Fibroblast of skin of left quadriceps (primary cell): ENCODE results near the gene SERPINH1.

Experiments used
- DNase-seq, 2 experiments: peaks; one replicate each; pipeline ENCODE4 v3.0.0-alpha.2; 2013; ENCODE audit warnings: low read depth in 2 of 2

SERPINH1 gene

DNA sequence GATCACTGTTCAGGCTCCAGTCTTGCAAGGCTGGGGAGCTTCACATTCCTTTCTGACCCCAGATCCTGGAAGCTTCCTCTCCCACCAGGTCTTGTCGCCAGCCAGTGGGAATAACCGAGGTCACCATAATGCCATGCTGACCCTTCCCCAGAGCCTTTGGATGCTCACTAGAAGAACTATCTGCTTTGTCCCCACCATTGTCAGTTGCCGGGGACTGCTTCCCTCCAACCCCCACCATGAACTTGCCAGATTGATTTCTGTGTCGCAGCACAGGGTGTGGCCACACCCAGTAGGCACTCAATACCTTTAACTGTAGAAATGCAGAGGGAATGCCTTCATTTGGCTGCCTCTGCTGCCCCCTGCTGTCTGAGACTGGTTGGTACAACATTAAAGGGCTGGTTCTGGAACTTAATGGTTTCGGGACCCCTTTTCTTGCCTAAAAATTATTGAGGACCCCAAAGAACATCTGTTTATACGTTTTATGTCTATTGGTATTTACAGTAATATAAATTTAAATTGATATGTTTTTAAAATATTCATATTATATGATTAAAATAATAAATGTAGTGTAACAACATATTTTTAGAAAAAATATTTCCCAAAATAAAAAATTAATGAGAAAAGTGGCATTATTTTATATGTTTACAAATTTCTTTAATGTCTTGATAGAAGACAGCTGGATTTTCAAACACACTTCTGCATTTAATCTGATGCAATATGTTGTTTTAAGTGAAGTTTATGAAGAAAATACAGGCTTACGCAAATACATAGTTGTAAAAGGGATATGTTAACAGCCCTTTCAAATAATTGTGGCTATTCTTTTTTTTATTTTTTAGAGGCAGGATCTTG lies 29.6 kb upstream of the SERPINH1 start:
- DNase-seq: peak; percentile 17 to 19

DNA sequence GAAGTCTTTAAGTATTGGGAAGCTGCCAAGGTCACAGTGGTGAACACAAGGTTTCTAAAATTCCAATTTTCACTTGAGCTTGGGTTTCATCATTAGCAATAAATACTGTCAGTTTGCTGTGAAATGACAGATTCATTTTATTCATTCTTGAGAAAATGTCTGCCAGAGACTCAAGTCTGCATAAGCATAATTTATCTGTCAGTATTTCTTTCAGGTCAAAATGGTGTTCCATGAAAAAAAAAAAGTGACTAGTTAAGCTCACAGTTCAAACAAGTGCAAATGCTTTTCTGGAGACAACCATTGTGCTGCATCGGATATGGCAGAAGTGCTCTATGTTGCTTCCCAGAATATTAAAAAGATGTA lies 28.2 kb upstream of the SERPINH1 start:
- DNase-seq: no peak

DNA sequence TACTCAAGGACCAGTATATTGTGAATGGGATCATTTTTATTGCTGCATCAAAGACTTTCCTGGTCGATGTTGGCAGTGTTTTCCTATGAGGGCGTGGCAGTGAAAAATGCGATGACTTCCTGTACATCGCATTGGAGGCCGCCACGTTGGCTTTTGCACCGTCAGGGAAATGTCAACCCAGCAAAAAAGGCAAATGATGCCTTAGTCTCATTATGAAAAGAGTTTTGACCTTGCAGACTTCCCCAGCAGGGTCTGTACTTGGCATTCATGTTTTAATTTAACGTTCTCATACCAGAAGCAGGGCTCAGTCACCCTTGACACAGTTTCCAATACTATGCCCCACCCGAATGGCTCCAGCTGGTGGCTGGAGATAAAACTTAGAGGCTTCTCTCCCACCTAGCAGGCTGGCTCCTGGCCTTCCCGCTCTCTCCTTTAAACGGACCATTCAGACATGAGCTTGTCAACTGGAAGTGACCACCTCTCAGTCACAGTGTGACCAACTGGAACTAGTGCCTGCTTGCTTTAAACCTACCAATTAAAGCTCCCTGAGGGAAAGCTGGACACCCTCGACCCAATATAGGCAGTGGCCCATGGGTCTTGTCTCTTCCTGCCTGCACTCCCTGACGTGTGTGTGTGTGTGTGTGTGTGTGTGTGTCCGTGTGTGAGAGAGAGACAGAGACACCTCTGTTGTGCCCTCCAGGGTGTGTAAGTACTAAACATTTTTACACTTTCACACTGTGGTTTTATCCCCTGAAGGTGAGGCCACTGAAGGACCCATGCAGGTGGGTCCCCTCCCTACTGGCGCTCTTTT lies 27.6 kb upstream of the SERPINH1 start:
- no peak for DNase-seq

DNA sequence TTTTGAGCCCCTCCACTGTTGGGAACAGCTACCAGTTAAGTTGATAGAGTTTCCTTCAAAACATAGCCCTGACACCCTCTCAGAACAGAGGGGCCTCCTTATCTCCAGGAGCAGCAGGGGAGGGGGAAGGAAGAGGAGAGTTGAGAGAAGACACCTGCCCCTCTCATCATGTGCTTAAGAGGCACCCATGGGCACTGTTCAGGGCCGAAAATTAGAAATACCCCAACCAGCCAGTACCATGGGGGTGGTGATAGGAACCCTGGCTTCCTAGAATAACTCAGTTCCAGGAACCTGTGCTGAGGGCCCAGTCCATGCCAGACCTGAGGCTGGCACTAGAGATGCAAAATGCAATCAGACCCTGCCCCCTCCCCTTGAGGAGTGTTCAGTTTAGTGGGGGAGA lies 27.0 kb upstream of the SERPINH1 start:
- no peak for DNase-seq

DNA sequence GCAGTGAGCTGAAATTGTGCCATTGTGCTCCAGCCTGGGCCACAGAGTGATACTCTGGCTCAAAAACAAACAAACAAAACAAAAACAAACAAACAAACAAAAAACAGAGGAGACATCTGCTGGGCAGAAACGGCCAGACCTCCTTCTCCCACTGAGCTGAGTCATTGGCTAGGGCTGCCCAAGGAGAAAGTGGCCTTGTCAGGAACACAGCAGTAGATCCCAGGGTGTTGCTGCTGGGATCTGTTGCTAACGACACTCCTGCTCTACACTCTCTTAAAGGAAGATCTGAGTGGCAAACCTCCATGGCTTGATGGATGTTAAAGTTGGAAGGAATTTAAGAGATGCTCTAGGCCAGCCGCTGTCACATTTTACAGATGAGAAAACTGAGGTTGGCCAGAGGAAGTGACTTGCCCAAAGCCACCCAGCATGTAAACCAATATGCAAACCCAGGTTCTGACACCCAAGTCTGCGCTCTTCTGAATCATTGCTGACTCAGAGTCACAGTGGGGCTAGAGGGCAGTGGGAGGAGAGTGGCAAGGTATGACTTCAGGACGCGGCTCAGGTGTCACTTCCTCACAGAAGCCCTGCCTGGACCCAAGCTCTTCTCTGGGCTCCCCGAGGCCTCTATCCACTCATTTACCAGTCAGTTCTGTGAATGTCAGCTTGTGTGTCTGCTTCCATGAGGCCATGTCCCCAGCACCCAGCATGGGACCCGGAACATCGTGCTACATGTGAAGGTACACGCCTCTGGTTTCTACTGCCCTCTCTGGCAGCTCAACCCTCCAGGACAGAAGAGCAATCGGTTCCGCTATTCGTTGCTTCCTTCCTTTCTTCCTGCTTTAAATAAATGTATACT lies 25.0 kb upstream of the SERPINH1 start:
- no peak for DNase-seq

DNA sequence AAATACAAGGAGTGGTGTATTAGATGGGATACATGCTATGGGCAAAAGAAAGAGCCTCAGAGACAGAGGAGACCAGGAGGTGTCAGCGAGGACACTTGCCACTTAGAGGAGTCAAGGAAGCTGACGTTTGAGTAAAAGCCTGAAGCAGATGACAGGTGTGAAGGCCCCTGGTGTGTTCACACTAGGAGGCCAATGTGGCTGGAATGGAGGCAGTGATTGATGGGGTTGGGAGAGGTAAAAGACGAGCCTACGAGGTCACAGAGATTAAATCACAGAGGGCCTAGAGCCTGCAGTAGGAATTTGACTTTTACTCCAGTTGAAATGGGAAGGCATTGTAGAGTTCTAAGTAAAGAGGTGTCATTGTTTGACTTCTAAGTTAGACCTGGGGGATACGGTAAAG lies 24.3 kb upstream of the SERPINH1 start:
- no peak for DNase-seq

DNA sequence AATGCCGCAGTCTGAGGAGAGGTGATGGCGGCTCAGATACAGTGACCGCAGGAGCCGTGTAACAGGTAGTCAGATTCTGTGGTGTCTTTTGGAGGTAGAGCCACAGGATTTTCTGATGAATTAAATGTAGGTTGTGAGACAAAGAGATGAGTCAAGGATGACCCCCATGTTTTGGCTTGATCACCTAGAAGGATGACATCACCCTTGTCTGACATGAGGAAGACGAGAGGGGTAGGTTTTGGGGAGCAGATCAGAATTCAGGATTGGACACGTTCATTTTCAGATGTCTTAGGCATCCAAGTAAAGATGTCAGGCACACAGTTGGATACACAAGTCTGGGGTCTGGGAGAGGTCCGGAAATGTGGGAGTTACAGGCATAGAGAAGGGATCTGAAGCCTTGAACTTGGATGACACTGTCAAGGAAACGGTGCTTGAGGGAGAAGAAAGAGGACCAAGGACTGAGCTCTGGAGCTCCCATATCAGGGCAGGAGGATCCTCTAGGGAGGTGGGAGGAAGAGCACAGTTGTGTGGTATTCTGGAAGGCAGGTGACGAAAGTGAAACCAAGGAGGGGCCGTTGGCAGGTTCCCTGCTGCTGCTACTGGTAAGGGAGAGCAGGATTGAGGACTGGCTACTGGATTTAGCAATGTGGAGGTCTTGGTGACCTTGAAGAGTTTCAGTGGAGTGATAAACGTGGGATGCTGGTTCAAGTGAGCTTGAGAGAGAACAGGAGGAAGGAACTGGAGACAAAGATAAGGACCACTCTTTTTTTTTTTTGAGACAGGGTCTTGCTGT lies 23.7 kb upstream of the SERPINH1 start:
- no peak for DNase-seq

DNA sequence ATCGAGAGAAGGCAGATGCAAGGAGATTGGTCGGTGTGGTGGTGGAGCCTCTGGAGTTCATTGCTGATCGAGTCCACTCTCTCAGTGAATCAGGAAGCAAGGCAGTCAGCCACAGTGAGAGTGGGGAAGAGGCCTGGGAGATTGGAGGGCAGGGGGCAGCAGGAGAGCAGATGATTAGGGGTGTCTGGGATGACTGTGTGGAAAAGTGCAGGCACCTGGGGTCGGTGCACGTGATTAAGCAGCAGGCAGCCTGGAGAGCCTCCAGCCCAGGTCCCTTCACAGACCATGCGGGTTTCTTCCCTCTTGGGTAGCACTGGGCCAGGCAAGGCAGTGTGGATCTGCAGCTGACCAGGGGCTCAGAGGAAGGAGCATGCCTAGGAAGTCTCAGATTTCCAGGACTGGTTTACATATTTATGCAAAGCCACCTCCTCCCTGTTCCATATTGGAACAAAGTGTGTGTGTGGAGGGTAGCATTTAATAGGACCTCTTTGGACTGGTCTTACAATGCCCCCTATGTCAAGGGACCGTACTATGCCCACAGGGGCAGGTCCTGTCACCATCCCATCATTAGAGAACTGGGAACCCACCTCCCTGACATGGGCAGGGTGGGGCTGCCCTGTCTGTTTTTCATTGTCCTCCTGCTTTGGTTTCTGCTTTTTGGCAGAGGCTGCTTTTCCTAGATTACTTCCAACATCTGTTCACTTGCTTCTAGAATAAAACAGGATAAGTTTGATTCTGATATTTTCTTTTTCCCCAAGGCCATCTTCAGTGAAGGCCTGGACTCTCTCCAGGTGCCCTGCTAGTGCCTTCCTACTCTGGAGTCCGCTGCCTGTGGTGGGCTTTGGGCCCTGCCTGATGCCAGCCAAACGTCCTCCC lies 22.4 kb upstream of the SERPINH1 start:
- DNase-seq: no peak

DNA sequence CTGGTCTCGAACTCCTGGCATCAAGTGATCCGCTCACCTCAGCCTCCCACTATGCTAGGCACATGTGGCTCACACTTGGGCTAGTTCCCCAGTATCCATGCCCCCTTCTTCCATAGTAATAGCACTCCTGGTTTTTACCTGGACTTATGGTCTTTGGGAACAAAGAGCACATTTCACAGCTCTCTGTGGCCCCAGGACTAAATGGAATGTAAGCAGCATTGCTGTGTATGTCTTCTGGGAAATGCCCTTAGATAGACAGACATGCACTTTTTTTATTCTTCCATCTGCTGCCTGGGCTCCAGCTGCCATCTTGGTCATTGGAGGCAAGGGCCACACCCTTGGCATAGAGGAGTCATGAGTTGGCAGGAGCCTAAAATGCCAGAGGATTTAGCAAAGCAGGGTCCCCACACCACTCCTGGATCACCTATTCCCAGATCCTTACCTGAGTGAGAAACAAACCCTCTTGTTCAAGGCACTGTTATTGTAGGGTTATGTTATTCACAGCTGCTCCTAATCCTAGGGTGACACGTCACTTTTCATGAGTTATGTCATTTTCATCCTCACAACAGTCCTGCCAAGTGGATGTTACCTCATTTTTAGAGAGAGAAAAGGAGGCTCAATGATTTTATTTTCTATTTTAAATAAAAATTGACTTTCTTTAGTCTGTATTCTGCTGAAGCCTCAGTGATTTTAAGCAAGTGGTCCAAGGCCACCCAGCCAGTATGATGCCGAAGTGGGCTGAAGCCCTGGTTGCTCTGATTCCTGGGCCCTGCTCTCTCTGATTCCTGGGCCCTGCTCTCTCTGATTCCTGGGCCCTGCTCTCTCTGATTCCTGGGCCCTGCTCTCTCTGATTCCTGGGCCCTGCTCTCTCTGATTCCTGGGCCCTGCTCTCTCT lies 20.6 kb upstream of the SERPINH1 start:
- no peak for DNase-seq

DNA sequence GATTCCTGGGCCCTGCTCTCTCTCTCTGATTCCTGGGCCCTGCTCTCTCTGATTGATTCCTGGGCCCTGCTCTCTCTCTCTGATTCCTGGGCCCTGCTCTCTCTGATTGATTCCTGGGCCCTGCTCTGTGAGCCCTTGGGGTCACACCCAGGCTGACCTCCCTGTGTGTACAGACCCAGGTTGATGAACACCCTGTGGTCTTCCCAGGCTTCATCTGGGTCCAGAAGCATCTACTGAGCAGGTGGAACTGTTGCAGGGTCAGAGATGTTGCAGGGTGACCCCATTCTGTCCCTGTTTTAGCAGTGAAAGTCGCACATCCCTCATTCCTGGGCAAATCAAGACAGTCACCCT lies 20.0 kb upstream of the SERPINH1 start:
- DNase-seq: no peak

DNA sequence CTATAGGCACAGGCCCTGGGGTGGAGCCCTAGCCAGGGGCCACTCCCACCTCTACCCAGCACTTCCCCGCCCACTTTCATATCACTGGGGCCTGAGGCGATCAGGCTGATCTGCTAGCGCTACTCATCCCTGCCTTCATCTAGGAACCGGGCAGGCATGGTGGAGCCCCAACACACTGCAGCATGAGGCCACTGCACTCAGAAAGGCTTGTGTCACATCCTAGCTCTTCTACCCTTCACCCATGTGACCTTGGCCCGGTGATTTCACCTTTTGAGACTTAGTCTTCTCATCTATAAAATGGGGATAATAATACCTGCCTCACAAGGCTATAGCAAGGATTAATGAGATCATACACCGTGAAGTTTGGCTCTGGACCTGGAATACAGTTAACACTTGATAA lies 18.2 kb upstream of the SERPINH1 start:
- no peak for DNase-seq

DNA sequence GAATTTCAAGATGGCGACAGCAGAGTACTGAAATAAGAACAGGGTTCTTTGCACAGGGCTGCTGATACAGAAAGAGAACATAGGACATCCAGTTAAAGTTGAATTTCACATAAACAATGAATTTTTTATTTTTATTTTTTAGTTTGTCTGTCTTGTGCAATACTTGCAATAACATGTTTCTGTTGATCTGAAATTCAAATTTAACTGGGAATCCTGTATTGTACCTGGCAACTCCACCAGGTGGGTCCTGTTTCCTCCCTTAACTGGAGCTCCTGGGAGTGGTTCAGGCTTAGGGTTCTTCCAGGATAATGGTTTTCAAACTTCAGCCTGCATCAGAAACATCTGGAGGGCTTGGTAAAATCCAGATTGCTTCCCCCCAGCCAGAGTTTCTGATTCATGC lies 14.9 kb upstream of the SERPINH1 start:
- no peak for DNase-seq

DNA sequence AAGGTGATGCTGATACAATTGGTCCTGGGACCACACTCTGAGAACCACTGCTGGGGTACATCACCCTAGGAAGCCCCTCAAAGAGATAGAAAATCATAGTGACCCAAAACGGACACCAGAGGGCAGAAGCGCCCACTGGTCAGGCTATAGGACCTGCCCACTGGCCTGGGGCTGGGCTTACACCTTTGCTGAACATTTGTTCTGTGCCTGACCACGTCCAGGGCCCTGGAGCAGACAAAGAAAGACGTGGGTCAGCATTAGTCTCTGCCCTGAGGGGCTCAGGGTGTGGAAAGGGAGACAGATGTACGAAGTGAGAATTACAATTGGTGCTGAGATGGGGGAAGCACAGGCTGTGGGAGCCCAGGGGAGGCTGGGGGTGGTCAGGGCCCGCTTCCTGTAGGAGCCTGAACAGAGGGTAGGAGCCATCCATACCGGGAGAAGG lies 14.4 kb upstream of the SERPINH1 start:
- DNase-seq: peak in 1 of 2 experiments; percentile 29

DNA sequence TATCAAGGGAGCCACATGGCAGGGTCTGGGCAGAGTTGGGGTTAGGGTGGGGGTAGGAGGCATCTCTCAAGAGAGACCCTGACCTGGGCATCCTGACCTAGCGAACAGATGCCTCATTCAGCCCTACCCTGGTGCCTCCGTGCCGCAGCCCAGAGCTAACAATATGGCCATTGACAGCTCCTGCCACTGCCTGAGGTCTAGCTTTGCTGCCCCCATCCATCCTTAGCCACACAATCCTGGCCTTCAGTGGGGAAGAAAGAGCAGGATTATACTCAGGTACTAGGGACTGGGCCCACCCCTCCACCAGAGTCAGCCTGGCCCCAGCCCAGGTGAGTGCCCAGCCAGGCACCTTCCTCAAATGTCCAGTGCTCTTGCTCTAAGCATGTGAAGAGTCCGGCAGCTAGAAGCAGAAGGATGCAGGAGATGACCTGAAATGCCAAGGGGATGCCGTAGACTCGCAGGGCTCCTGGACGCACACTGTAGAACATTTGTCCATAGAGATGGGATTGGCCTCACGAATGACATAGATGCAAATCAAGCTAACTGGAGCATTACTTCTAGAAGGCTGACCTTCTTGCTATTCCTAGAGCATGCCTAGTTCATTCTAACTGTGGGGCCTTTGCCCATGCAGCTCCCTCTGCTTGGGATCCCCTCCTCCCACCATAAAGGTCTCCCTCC lies 13.3 kb upstream of the SERPINH1 start:
- no peak for DNase-seq

DNA sequence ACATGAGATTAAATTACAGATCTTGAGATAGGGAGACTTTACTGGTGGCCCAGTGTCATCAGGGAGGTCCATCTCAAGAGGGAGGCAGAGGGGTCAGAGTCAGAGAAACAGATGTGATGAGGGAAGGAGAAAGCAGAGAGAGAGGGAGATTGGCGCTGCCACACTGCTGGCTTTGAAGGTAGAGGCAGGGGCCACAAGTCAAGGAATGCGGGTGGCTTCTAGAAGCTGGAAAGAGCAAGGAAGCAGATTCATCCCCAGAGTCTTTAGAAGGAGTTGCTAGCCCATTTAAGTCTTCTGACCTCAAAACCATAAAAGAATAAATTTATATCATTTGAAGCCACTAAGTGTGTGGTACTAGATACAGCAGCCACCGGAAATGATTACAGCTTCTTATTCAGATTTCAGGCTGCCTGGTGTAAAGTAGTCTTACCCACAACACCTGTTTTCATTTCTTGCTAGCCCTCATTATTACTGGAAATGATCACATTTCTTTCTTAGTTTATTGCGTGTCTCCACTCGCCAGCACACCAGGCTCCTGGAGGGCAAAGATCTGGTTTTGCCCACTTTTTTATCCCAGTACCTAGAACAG lies 12.6 kb upstream of the SERPINH1 start:
- no peak for DNase-seq

DNA sequence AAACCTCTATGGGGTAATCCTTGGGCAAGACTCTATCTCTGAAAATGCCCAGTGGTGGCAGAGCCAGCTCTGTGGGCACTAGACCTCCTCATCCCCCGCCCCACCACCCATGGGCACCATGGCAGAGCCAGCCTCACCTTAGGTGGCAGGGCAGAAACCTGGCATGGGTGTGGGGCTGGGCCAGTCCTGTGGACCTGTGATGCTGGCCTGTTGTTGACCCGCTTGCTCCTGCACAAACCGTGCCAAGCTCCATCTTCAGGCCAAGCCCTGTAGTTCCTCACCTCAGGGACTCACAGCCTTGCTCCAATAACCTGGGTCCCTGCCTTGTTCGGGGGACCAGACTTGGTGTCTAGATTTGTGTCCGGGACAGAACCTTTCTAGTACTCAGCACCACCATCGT lies 8.9 kb upstream of the SERPINH1 start:
- DNase-seq: no peak

DNA sequence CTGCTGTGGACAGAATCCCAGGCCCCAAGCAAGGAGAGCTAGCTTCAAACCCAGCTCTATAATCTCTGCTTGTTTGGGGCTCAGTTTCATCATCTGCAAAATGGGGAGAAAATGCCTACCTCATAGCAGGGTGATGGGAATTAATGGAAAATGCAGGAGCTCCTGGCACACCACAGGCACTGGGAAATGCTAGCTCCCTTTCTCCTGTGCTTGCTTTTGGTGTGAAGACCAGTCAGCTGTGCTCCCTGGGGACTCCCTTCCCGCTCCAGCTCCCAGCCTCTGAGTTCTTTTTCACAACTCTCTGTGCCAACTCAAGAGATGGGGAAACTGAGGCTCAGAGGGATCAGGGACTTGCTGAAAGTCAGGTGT lies 8.2 kb upstream of the SERPINH1 start:
- DNase-seq: no peak

DNA sequence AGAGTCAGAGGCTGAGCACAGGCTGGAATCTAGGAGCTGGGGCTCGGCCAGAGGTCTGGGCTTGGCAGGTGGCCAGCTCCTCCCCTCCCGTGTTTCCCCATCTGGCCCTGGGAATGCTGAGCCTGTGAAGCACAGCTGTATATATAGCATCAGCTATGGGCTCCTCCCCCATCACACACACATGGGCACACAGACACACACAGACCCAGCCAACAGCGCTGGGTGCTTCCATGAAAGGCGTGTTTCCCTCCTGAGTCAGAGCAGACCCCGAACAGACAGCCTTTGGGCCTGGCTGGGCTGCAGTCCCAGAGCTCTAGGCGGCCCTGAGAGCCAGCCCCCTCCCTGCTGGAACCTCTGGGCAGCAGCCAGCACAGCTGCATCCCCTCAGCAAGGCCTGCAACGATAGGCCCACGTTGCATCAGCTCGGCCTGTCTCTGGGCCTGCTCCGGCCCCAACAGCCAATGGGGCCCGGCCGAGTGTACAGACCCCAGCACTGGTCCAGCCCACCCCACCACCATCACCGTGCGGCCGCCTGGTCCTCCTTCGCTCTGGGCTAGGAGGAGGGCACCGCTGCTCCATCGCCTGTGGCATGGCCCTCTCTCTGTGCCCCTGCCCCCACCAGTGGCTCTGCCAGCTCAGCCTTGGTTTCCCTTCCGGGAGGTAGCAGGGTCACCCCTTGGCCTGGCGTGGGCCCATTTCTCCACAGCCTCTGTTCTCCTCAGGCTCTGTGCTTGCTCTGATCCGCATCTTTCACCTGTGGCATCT lies 7.6 kb upstream of the SERPINH1 start:
- DNase-seq: peak; percentile 100
